Lung (tissue), 12 donors: Measurements from ENCODE around the gene KCNH3. TPM values are rescaled to one million over a fixed set of nuclear protein-coding genes. Genes with fewer than 3 reads are reported as not detected.

Experiments
- ATAC-seq: fragments of 200-7000 bp; cut with Tn5 transposase; one replicate; pipeline ENCODE4 v1.9.1; 2020; ENCODE audit warnings: moderate number of reproducible peaks; ENCODE audit not compliant: insufficient read depth, low FRiP score
- DNase-seq, 3 donors: peaks; one replicate each; pipeline ENCODE4 v3.0.0-alpha.2; 2013 to 2017
- H3K27ac ChIP-seq, 2 donors: one replicate each; pipeline ENCODE4 v1.5.1; 2013; ENCODE audit warnings: mild to moderate bottlenecking in 2 of 2, moderate library complexity in 2 of 2, control low read depth in 1 of 2, inconsistent platforms in 1 of 2, low read depth in 1 of 2, low read length in 1 of 2
- H3K27me3 ChIP-seq, 3 donors: one replicate each; pipeline ENCODE4 v1.5.1; 2013; ENCODE audit warnings: low read length in 2 of 3; ENCODE audit not compliant: control insufficient read depth in 3 of 3, insufficient read depth in 3 of 3
- H3K36me3 ChIP-seq, 4 donors: one replicate each; pipeline ENCODE4 v1.5.1; 2013; ENCODE audit warnings: low read length in 4 of 4, mild to moderate bottlenecking in 1 of 4, moderate library complexity in 1 of 4; ENCODE audit not compliant: control insufficient read depth in 4 of 4, insufficient read depth in 4 of 4
- H3K4me1 ChIP-seq, 5 donors: one replicate each; pipeline ENCODE4 v1.5.1; 2013; ENCODE audit warnings: low read length in 5 of 5, mild to moderate bottlenecking in 2 of 5, moderate library complexity in 1 of 5; ENCODE audit not compliant: control insufficient read depth in 5 of 5, insufficient read depth in 5 of 5
- H3K4me3 ChIP-seq: one replicate; pipeline ENCODE4 v1.5.1; 2013; ENCODE audit warnings: mild to moderate bottlenecking, control low read depth, moderate library complexity
- H3K9ac ChIP-seq, 2 donors: one replicate each; pipeline ENCODE4 v1.5.1; 2013; ENCODE audit warnings: low read length in 2 of 2, control low read depth in 1 of 2; ENCODE audit not compliant: insufficient read depth in 1 of 2
- H3K9me3 ChIP-seq, 4 donors: one replicate each; pipeline ENCODE4 v1.5.1; 2013; ENCODE audit warnings: low read length in 3 of 4, mild to moderate bottlenecking in 1 of 4, moderate library complexity in 1 of 4; ENCODE audit not compliant: control insufficient read depth in 4 of 4, insufficient read depth in 3 of 4
- CTCF ChIP-seq: IDR thresholded peaks from 2 replicates; pipeline ENCODE4 v1.5.1; 2012; ENCODE audit warnings: mild to moderate bottlenecking; ENCODE audit errors: control extremely low read depth, extremely low read depth
- WGBS, 2 donors: extraction: QIAGEN DNeasy Blood & Tissue Kit; methylation state at CpG; one replicate each; pipeline ENCODE4 v1.1.7; 2013; 5-methylcytosine and 5-hydroxymethylcytosine counted together
- polyA plus RNA-seq, 2 donors: library from polyadenylated mRNA; stranded (reverse); fragments of 200-250 nt; gene quantifications; one replicate each; pipeline ENCODE4 v1.2.1, GENCODE V29; 2013
- total RNA-seq, 2 donors: library from RNA; depleted of rRNA in 1 of 2; stranded (reverse); fragments of >200 nt in 1 of 2; gene quantifications; one replicate each; pipeline ENCODE4 v1.2.1, GENCODE V29; 2014 to 2021
- donor health status: control.
- donor health status: control.
- donor health status: Bipolar disorder and iron deficiency.
- donor health status: healthy.
- donor health status: DM: yes; HTN: yes; CAD: no.

Gene KCNH3
- total and polyA plus RNA-seq, 4 donors = 1.1 to 7.1 (median 1.6) TPM

- no peak for ATAC-seq
- H3K9ac ChIP-seq = no peak overlapping the region
- no peak overlapping the region for H3K4me3 ChIP-seq
- WGBS, 2 donors = 90 to 93% methylated on average over 18 of the region's 18 CpGs
- H3K27me3 ChIP-seq = no peaks in the 10 kb centered on the region
- no peaks in the 10 kb centered on the region for H3K4me1 ChIP-seq
- no peak overlapping the region for H3K27ac ChIP-seq
- peaks cover 13 to 53% (median 20%) of the 10 kb centered on the region in 4 donors for H3K36me3 ChIP-seq
- DNase-seq = no peak
- no peak for TF ChIP-seq CTCF
- H3K9me3 ChIP-seq = no peaks in the 10 kb centered on the region
These were observed 18.5 kb downstream of the KCNH3 start for GRCh38 chr12:49557187-49557916.

- 84 to 88% methylated on average over 7 of the region's 7 CpGs for WGBS, 2 donors
- Histone ChIP-seq H3K4me3 (no peak overlapping the region), H3K27ac (no peak overlapping the region), H3K27me3 (no peaks in the 10 kb centered on the region), H3K36me3 (peaks cover 16 to 56% (median 21%) of the 10 kb centered on the region in 4 donors), H3K4me1 (no peaks in the 10 kb centered on the region), H3K9ac (no peak overlapping the region), H3K9me3 (no peaks in the 10 kb centered on the region)
- no peak for DNase-seq
- no peak for ATAC-seq
- no peak for TF ChIP-seq CTCF
These were observed 19.0 kb downstream of the KCNH3 start for GRCh38 chr12:49557917-49558215.

- 87 to 94% methylated on average over 12 to 13 of the region's 13 CpGs for WGBS, 2 donors
- H3K27ac ChIP-seq = no peak overlapping the region
- no peak overlapping the region for H3K4me3 ChIP-seq
- TF ChIP-seq CTCF = no peak
- ATAC-seq (no peak), DNase-seq (no peak)
- no peak overlapping the region for H3K9ac ChIP-seq
- no peaks in the 10 kb centered on the region for H3K9me3 ChIP-seq
- peaks cover 17 to 63% (median 25%) of the 10 kb centered on the region in 4 donors for H3K36me3 ChIP-seq
- no peaks in the 10 kb centered on the region for H3K4me1 ChIP-seq
- no peaks in the 10 kb centered on the region for H3K27me3 ChIP-seq
These were observed 19.7 kb downstream of the KCNH3 start for GRCh38 chr12:49558526-49558925.
